IPS-NIHi7 (cell line): ENCODE data around the gene DHDH.
A peak's percentile ranks its signal among the peaks of the same experiment; 100 is the strongest.
"Not testable (repeated sequence)": the region's sequence is repeated elsewhere in the genome, so short reads cannot be mapped to it uniquely, and the experiment has no call there.

ENCODE experiments used
- DNase-seq: peaks from one replicate; pipeline ENCODE4 v3.0.0; 2012; ENCODE audit warnings: mixed read lengths; ENCODE audit errors: extremely low spot score

DHDH gene

DNA sequence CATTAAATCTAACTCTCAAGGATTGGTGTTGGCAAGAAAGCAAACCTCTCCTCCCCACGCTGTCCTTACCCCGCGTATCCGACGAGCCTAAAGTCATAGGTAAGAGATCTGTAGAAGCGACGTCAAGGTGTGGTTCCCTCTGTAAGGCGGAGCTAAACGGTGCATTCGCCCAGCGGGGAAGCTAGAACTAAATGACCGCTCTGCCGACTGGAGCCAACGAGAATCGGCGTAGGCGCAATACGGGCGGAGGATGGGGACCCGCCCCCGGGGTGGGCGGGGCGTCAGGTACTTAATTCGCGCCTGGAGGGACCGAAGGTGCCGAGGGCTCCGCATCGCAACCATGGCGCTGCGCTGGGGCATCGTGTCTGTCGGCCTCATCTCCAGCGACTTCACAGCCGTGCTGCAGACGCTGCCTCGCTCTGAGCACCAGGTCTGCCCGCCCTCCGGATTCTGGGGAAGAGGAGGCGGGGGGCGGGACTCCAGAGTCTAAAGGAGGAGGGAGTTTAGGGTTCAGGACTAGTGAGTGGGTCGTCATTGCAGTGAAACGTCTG lies at the start of gene DHDH:
Gene DHDH, plus strand, starts transcription at position 318 of the 551 bp plus-strand sequence. Its CDS starts 23 bp downstream, at position 341.
- DNase-seq = peak; percentile 97

DNA sequence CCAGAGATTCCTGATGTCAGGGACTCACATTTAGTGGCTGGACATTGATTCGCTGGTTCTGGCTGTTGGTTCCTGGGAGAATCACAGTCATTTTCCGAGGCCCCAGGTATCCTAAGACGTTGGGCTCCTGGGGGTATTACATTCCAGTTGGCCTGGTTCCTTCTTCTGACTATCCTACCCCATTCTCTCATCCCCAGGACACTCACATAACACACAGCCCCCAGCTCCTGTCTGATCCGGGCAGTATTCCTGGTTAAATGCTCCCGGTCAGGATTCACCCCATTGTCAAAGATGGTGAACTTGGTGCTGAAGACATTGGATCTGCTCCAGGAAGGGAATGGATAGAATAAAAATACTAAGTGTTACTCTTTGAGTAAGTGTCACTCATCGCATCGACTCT lies 49.8 kb upstream of the DHDH start:
- DNase-seq = no peak

- DNase-seq = no peak
Observed at GRCh38 chr19:48887861-48888612, 45.5 kb upstream of the DHDH start.

DNA sequence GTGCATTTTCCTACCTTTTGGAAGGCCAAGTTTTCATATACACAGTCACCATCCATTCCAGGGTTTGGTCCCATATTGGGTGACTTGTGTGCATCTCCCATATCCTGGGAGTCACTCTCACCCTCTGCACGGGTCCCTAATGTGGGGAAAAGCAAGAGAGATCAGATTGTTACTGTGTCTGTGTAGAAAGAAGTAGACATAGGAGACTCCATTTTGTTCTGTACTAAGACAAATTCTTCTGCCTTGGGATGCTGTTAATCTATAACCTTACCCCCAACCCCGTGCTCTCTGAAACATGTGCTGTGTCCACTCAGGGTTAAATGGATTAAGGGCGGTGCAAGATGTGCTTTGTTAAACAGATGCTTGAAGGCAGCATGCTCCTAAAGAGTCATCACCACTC lies 44.0 kb upstream of the DHDH start:
- DNase-seq = not testable (repeated sequence)

- no peak for DNase-seq
Observed at GRCh38 chr19:48890551-48890950, 42.9 kb upstream of the DHDH start.

DNA sequence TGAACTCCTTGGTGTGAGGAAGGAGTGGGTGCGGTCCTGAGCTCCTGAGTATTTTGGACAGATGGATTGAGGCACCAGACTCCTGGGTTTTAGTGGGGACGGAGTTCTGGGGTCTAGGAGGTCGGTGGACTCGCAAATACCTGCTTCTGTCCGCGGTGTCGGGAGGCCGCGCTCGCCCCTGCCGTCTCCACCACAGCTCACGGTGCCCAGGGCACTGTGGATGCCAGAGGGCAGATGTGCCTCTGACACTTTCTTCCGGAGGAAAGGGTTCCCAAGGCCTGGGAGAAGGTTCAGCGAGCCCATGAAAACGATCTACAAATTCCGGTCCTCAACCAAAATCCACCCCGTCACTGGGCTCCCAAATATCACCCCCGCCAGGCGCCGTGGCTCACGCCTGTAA lies 38.3 kb upstream of the DHDH start:
- DNase-seq = no peak

GRCh38 chr19:48896191-48896720 lies 37.2 kb upstream of the DHDH start:
- peak; percentile 91 for DNase-seq

DNA sequence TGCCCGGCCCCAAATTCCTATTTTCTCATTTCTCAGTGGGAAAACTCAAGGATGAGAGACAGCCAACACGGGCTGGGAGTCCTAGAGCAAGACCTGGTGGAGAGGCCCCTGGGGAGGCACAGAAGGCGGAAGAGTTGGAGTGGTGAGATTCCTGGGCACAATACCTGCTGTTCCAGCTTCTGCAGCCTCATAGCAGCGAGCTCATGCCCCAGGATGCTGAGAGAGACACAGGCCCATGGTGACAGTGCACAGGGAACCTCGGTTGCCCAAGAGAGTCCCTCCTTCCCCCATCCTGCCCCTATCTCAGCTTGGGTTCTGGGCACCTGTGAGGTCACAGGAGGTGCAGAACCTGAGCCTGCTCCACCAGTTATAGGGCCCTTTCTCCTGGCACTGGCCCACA lies 36.3 kb upstream of the DHDH start:
- DNase-seq = no peak

DNA sequence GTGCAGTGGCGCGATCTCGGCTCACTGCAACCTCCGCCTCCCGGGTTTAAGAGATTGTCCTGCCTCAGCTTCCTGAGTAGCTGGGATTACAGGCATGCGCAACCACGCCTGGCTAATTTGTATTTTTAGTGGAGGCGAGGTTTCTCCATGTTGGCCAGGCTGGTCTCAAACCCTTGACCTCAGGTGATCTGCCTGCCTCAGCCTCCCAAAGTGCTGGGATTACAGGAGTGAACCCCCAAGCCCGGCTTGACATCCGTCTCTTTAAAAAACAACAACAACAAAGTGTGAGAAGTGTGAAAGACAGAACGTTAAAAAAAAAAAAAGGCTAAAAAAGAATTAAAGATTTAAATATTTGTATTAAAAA lies 34.1 kb upstream of the DHDH start:
- not testable (repeated sequence) for DNase-seq

- peak; percentile 100 for DNase-seq
Observed at GRCh38 chr19:48899781-48900476, 33.6 kb upstream of the DHDH start, which contains the start of gene NUCB1. TSS of gene NUCB1 (plus strand) at chr19:48900312. CDS start at chr19:48900797, 485 bp downstream.

- peak; percentile 46 for DNase-seq
Observed at GRCh38 chr19:48900477-48901406, 32.8 kb upstream of the DHDH start.

DNA sequence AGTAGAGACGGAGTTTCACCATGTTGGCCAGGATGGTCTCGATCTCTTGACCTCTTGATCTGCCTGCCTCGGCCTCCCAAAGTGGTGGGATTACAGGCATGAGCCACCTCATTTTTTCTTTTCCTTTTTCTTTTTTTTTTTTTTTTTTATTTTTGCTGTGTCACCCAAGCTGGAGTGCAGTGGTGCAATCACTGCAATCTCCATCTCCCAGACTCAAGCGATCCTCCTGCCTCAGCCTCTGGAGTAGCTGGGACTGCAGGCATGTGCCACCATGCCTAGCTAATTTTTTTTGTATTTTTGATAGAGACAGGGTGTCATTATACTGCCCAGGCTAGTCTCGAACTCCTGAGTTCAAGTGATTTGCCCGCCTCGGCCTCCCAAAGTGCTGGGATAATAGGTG lies 31.2 kb upstream of the DHDH start:
- DNase-seq = not testable (repeated sequence)

DNA sequence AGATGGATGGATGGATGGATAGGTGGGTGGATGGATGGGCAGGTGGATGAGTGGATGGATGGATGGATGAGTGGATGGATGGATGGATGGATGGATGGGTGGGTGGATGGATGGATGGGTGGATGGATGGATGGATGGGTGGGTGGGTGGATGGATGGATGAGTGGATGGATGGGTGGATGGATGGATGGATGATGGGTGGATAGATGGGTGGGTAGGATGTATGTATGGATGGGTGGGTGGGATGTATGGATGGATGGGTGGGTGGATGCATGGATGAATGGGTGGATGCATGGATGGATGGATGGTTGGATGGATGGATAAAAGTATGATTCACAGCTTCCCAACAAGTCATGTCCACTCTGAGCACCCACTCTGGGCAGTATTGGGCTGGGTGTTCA lies 29.7 kb upstream of the DHDH start:
- DNase-seq = not testable (repeated sequence)

DNA sequence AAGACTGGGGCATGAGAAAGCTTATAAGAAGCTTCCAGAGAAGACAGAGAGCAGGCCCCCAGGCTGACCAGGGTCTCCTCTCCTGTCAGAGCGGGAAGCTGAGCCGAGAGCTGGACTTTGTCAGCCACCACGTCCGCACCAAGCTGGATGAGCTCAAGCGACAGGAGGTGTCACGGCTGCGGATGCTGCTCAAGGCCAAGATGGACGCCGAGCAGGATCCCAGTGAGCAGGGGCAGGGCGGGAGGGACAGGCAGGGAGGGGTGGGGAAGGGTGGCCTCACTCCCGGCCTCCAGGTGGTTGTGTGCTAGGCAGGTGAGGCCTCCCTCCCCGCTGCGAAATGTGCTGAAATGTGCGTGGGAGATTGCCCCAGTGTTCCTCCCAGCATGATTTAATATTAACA lies 27.8 kb upstream of the DHDH start:
- DNase-seq = no peak

GRCh38 chr19:48906324-48906723 lies 27.2 kb upstream of the DHDH start:
- no peak for DNase-seq

GRCh38 chr19:48907671-48908070 lies 25.8 kb upstream of the DHDH start:
- DNase-seq = no peak

- not testable (repeated sequence) for DNase-seq
Observed at GRCh38 chr19:48909424-48910077, 23.9 kb upstream of the DHDH start.

DNA sequence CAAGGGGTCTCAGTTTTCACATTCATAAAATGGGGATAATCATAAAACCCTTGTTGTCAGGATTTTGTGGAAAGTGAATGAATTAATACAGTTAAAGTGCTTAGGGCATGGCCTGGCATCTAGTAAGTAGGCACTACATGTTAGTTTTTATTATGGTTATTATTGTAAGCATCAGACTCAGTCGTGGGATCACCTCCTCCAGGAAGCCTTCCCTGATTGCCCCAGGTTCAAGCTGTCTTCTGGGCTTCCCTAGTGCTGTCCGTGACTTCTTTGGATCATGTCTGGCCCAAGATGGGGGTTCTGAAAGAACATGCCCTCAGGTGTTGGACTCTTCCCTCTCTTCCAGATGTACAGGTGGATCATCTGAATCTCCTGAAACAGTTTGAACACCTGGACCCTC lies 22.7 kb upstream of the DHDH start:
- DNase-seq = no peak

DNA sequence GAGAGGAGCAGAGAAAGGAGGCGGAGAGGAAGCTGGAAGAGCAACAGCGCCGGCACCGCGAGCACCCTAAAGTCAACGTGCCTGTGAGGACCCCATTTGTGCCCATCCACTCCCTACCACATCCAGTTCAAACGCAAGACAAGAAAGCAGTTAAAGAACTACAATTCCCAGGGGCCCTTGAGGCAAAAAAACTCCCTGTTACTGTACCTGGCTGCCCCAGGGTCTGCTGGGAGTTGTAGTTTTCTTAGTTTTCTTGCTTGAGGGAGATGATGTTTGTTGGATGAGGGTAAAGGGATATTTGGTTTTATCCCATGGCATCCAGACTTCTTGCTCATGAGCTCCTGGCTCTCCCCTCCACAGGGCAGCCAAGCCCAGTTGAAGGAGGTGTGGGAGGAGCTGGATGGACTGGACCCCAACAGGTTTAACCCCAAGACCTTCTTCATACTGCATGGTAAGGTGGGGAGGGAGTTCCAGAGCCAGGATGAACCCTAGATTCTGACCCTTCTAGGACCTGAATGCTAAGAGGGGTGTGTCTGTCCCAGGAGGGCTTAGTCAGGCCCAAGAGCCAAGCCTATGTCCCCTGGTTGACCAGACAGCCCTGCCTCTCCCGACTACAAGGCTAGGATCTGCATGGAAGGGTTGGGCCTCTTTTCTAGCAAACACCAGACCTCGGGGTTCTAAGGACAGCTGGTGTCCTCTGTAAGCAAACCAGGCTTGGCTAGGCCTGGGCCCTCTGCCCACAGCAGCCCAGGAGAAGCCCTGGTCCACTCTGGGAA lies 20.2 kb upstream of the DHDH start:
- peak; percentile 57 for DNase-seq

GRCh38 chr19:48914181-48914580 lies 19.3 kb upstream of the DHDH start:
- no peak for DNase-seq
